Smooth muscle cell of bladder (primary cell): ENCODE measurements around the gene MAN1A1. TPM values are rescaled to one million over a fixed set of nuclear protein-coding genes. Genes with fewer than 3 reads are reported as not detected.

Source experiments
- total RNA-seq: library from RNA; depleted of rRNA; stranded (reverse); fragments of >200 nt; gene quantifications from 2 replicates; pipeline ENCODE4 v1.2.3, GENCODE V29; 2014

The MAN1A1 gene
- 142 and 176 TPM in 2 replicates for total RNA-seq

DNA sequence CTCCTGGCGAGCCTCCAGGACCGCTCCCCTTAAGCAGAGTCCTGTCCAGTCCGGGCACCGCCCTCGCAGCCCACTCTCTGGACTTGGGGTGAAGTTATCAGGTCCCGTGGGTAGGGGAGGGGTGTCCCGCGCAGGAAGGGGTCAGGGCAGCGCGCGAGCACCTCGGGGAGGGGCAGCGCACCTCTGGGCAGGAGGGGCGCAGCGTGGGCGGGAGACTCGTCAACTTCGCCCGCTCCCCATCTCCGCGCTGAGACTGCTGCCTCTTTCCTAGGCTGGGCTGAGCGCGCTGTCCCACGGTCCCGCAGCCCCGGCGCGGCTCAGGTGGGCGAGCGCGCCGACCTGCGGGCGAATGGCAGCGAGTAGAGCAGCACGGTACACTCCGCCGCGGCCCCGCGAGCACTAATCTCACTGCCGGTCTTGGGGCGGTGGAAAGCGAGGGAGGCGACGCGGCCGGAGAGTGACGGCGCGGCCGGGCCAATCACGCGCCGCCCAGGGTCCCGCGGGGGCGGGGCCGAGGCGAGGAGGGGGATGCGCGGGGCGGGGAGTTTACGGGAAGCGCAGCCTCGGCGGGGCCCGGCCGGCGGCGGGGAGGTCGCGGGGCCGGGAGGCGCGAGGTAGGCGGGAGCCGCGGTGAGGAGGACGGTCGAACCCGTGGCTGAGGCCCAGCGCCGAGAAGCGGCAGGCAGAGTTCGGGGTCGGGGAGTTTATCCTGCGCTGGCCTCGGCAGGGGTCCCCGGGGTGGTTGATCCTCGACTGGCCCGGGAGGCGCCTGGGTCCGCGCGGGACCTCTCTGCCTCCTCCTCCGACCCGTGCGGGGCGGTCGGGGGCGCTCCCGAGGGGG is at the start of gene MAN1A1:
Gene MAN1A1, minus strand, starts transcription at position 401 of the 841 bp plus-strand sequence. CDS start 696 bp downstream, outside the sequence.

